Activated CD8-positive, alpha-beta memory T cell treated with anti-CD3 and anti-CD28 coated beads, Interleukin-2, amount 50 U/mL, for 1 hour (primary cell): ENCODE results near the gene SGCG.

Source experiments
- DNase-seq: peaks from one replicate; pipeline ENCODE4 v3.0.0-alpha.2; 2020; ENCODE audit errors: extremely low read depth

SGCG gene

GRCh38 chr13:23325191-23325590 lies 144.4 kb downstream of the SGCG start:
- DNase-seq: no peak

- DNase-seq: no peak
These were observed 149.6 kb downstream of the SGCG start for GRCh38 chr13:23330356-23330755.

GRCh38 chr13:23339225-23339624 lies 158.4 kb downstream of the SGCG start:
- DNase-seq: no peak

GRCh38 chr13:23344931-23345595 lies 164.3 kb downstream of the SGCG start:
- no peak for DNase-seq

DNA sequence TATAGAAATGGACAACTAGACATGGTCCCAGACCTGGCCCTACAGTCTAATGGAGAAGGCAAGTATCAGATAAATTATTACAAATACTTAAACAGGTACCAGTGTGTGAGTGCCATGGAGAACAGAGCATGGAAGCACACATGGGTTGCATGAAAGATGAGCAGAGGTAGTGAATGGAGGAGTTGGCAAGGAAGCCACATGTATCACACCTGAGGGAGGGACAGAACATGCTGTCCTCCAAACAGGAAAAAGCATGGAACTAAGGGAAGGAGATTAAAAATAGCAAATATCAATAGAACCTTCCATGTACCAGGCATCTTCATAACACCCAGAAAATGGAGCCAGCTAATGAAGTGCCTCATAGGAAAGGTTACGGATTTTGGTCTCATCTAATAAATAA lies 166.8 kb downstream of the SGCG start:
- no peak for DNase-seq

- DNase-seq: no peak
These were observed 167.7 kb downstream of the SGCG start for GRCh38 chr13:23348262-23349127.

DNA sequence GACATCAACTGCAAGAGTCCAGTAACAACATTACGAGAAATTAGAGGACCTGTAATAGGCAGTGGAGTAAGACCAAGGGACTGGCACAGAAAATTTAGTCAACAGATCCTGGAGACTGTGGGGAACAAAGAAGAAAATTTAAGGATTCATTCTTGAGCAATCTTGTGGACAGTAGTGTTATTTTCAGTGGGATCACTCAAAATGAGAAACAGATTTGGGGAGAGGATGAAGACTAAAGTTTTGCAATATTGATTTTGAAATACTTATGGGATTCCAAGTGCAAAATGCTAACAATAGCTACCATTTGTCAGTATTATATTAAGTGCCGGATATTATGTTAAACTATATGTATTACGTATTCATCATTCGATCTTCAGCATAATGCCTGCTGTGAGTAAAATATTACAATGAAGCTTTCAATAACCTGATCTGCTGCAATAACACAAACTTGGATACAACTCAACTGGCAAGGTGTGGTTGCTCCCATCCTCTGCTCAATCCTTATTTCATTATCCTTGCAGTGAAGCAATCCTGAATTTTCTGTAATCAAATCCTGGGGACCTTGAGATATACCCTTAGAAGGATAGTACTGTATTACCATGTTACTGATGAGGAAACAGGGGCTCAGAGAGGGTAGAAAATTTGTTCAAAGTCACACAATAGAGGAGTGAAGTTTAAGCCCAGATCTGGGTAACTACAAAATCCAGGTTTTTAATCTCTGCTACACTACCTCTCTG lies 168.6 kb downstream of the SGCG start:
- no peak for DNase-seq

GRCh38 chr13:23350009-23350408 lies 169.2 kb downstream of the SGCG start:
- DNase-seq: no peak

- no peak for DNase-seq
These were observed 171.4 kb downstream of the SGCG start for GRCh38 chr13:23352161-23352560.

GRCh38 chr13:23354520-23354919 lies 173.7 kb downstream of the SGCG start:
- no peak for DNase-seq

DNA sequence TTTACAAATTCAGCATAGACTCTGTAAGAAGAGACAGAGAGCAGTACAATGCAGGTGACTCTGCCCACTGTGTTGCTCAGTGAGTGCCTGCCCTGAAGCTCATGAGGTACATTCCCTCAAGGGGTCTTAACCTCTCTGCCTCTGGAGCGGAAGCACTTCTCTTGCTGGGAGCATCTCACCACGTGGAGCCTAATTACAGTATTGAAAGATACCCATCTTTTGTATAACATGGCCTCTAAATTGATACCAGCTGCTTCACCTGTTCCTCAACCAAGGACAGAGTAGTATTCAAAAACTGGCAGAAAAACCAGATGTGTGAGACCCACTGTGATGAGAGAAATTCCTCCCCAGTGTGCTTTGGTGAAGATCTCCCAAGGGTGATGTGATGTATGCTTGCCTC lies 175.6 kb downstream of the SGCG start:
- DNase-seq: no peak

- DNase-seq: no peak
These were observed 176.6 kb downstream of the SGCG start for GRCh38 chr13:23357349-23357748.

GRCh38 chr13:23359882-23360281 lies 179.1 kb downstream of the SGCG start:
- DNase-seq: no peak

GRCh38 chr13:23365652-23366051 lies 184.9 kb downstream of the SGCG start:
- DNase-seq: no peak

GRCh38 chr13:23367907-23368306 lies 187.1 kb downstream of the SGCG start:
- DNase-seq: no peak

DNA sequence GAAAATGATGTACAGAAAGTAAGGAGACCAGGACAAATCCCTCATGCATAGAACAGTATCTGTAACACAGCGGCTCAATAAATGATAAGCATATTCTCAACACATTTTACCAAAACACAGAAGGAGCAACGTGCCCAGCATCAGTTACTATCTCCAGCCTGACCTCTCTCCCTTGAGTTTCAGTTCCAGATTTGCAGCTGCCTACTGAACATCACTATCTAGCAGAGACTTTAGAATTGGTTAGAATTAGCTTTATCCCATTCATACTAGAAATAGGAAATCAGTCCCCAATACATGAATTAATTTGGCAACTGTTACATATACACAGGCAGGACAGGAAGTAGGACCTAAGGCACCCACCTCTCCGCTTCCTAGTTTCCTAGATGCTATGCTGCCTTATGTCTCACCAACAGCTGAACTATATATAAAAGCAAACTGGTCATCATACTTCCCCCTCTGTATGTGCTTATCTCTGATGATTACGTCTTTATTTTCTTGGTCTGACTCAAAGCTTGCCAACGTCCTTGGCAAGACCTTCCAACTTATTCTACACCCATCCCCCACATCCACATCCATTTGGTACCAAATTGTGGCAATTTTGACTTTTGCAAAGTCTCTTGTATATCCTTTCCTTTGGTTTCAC lies 191.6 kb downstream of the SGCG start:
- DNase-seq: no peak
